H9 (cell line): ENCODE measurements around the gene ARHGAP8. TPM values are rescaled to one million over a fixed set of nuclear protein-coding genes. Genes with fewer than 3 reads are reported as not detected.

Experiments used
- DNase-seq: peaks from one replicate; pipeline ENCODE4 v3.0.0-alpha.2; 2017
- H2AFZ ChIP-seq: one replicate; pipeline ENCODE4 v1.6.1; 2013; ENCODE audit warnings: mild to moderate bottlenecking, low read length, control low read depth, moderate library complexity
- H2AK5ac ChIP-seq: 2 replicates; pipeline ENCODE4 v1.6.1; 2013; ENCODE audit warnings: low read length, control low read depth, mixed read lengths; ENCODE audit not compliant: insufficient read length
- H2BK120ac ChIP-seq: one replicate; pipeline ENCODE4 v1.6.1; 2013; ENCODE audit warnings: low read depth, mild to moderate bottlenecking, low read length, control low read depth, inconsistent platforms; ENCODE audit not compliant: poor library complexity, severe bottlenecking
- H2BK12ac ChIP-seq: 2 replicates; pipeline ENCODE4 v1.6.1; 2013; ENCODE audit warnings: low read length, control low read depth, mixed read lengths, low read depth; ENCODE audit not compliant: insufficient read length
- H2BK15ac ChIP-seq: 2 replicates; pipeline ENCODE4 v1.6.1; 2013; ENCODE audit warnings: low read depth, low read length, control low read depth
- H2BK20ac ChIP-seq: one replicate; pipeline ENCODE4 v1.6.1; 2013; ENCODE audit warnings: low read depth, mild to moderate bottlenecking, low read length, control low read depth, inconsistent platforms; ENCODE audit not compliant: poor library complexity, severe bottlenecking
- H2BK5ac ChIP-seq: 2 replicates; pipeline ENCODE4 v1.6.1; 2013; ENCODE audit warnings: low read length, control low read depth, mixed read lengths; ENCODE audit not compliant: insufficient read length
- H3K14ac ChIP-seq: 2 replicates; pipeline ENCODE4 v1.6.1; 2013; ENCODE audit warnings: low read length, control low read depth; ENCODE audit not compliant: insufficient read depth
- H3K18ac ChIP-seq: 2 replicates; pipeline ENCODE4 v1.6.1; 2013; ENCODE audit warnings: low read depth, mild to moderate bottlenecking, mixed read lengths, low read length, control low read depth; ENCODE audit not compliant: insufficient read length
- H3K23ac ChIP-seq: 2 replicates; pipeline ENCODE4 v1.6.1; 2013; ENCODE audit warnings: low read length, control low read depth, mixed read lengths, low read depth; ENCODE audit not compliant: insufficient read length
- H3K23me2 ChIP-seq: 2 replicates; pipeline ENCODE4 v1.6.1; 2013; ENCODE audit warnings: low read depth, mild to moderate bottlenecking, mixed read lengths, low read length, control low read depth; ENCODE audit not compliant: insufficient read length, poor library complexity, severe bottlenecking
- H3K27ac ChIP-seq: 2 replicates; pipeline ENCODE4 v1.5.1; 2013; ENCODE audit warnings: low read length, control low read depth, mixed read lengths, low read depth; ENCODE audit not compliant: insufficient read length
- H3K27me3 ChIP-seq: 2 replicates; pipeline ENCODE4 v1.6.1; 2013; ENCODE audit warnings: low read length, control low read depth, inconsistent platforms; ENCODE audit not compliant: insufficient read depth
- H3K4ac ChIP-seq: 2 replicates; pipeline ENCODE4 v1.6.1; 2013; ENCODE audit warnings: low read depth, mild to moderate bottlenecking, control low read depth, inconsistent platforms, low read length, moderate library complexity
- H3K4me1 ChIP-seq: 2 replicates; pipeline ENCODE4 v1.6.1; 2013; ENCODE audit warnings: low read length, control low read depth, inconsistent platforms; ENCODE audit not compliant: insufficient read depth
- H3K4me2 ChIP-seq: 2 replicates; pipeline ENCODE4 v1.6.1; 2013; ENCODE audit warnings: low read length, control low read depth, mixed read lengths; ENCODE audit not compliant: insufficient read length, insufficient read depth
- H3K56ac ChIP-seq: 2 replicates; pipeline ENCODE4 v1.6.1; 2013; ENCODE audit warnings: low read depth, mild to moderate bottlenecking, mixed read lengths, low read length, control low read depth; ENCODE audit not compliant: insufficient read length
- H3K79me1 ChIP-seq: 2 replicates; pipeline ENCODE4 v1.6.1; 2013; ENCODE audit warnings: low read depth, mild to moderate bottlenecking, moderate library complexity, low read length, control low read depth, inconsistent platforms; ENCODE audit not compliant: insufficient read depth, poor library complexity, severe bottlenecking
- H3K79me2 ChIP-seq: 2 replicates; pipeline ENCODE4 v1.6.1; 2013; ENCODE audit warnings: low read length, control low read depth, inconsistent platforms; ENCODE audit not compliant: insufficient read depth
- H3K9ac ChIP-seq: 2 replicates; pipeline ENCODE4 v1.6.1; 2013; ENCODE audit warnings: low read length, control low read depth, mixed read lengths; ENCODE audit not compliant: insufficient read length; ENCODE audit errors: extremely low read depth
- H3K9me3 ChIP-seq: one replicate; pipeline ENCODE4 v1.6.1; 2013; ENCODE audit warnings: low read depth, low read length, inconsistent platforms; ENCODE audit not compliant: control insufficient read depth
- H3T11ph ChIP-seq: one replicate; pipeline ENCODE4 v1.6.1; 2013; ENCODE audit warnings: mild to moderate bottlenecking, low read length, control low read depth, inconsistent platforms
- H4K20me1 ChIP-seq: one replicate; pipeline ENCODE4 v1.6.1; 2013; ENCODE audit not compliant: control insufficient read depth, insufficient read length, insufficient read depth
- H4K5ac ChIP-seq: 2 replicates; pipeline ENCODE4 v1.6.1; 2013; ENCODE audit warnings: low read depth, mild to moderate bottlenecking, mixed read lengths, low read length, control low read depth; ENCODE audit not compliant: insufficient read length
- H4K8ac ChIP-seq: replicated peaks from 2 replicates; pipeline ENCODE4 v1.6.1; 2013; ENCODE audit warnings: low read length, control low read depth, mixed read lengths, low read depth; ENCODE audit not compliant: insufficient read length
- H4K91ac ChIP-seq: 2 replicates; pipeline ENCODE4 v1.6.1; 2013; ENCODE audit warnings: low read depth, mild to moderate bottlenecking, moderate library complexity, mixed read lengths, low read length, control low read depth; ENCODE audit not compliant: insufficient read length
- H3K27ac Mint-ChIP-seq, 3 experiments: 2 replicates in 2 of 3; 3 replicates in 1 of 3; pipeline ENCODE4 v1.8.0; 2020 to 2021; ENCODE audit warnings: mixed read lengths in 3 of 3, mild to moderate bottlenecking in 1 of 3, moderate library complexity in 1 of 3
- H3K27me3 Mint-ChIP-seq: 2 replicates; pipeline ENCODE4 v1.8.0; 2021; ENCODE audit warnings: low read depth, mild to moderate bottlenecking, moderate library complexity, mixed read lengths
- H3K36me3 Mint-ChIP-seq, 3 experiments: 2 replicates in 2 of 3; 3 replicates in 1 of 3; pipeline ENCODE4 v1.8.0; 2020 to 2021; ENCODE audit warnings: low read depth in 3 of 3, mixed read lengths in 3 of 3; ENCODE audit not compliant: insufficient read depth in 1 of 3
- H3K4me1 Mint-ChIP-seq, 2 experiments: 2 replicates each; pipeline ENCODE4 v1.8.0; 2020; ENCODE audit warnings: mixed read lengths in 2 of 2
- H3K4me3 Mint-ChIP-seq, 2 experiments: 2 replicates in 1 of 2; 3 replicates in 1 of 2; pipeline ENCODE4 v1.8.0; 2020 to 2021; ENCODE audit warnings: mild to moderate bottlenecking in 2 of 2, mixed read lengths in 2 of 2, moderate library complexity in 1 of 2
- H3K9me3 Mint-ChIP-seq, 2 experiments: 2 replicates in 1 of 2; 3 replicates in 1 of 2; pipeline ENCODE4 v1.8.0; 2020; ENCODE audit warnings: mild to moderate bottlenecking in 2 of 2, mixed read lengths in 2 of 2, moderate library complexity in 1 of 2
- CTCF ChIP-seq: fragments of 200-600 bp; sonication (generic); conservative IDR thresholded peaks from 3 replicates; pipeline ENCODE4 v1.8.0; 2021; ENCODE audit warnings: antibody characterized with exemption, mild to moderate bottlenecking
- WGBS: extraction: QIAGEN DNeasy Blood & Tissue Kit; methylation state at CpG from one replicate; pipeline ENCODE4 v1.1.7; 2013; ENCODE audit warnings: missing lambda C conversion rate, low lambda C conversion rate, mixed read lengths; ENCODE audit not compliant: insufficient read length; ENCODE audit errors: extremely low coverage; 5-methylcytosine and 5-hydroxymethylcytosine counted together
- total RNA-seq: library from RNA; stranded (reverse); gene quantifications from 2 replicates; pipeline ENCODE4 v1.2.1, GENCODE V29; 2021

Gene ARHGAP8
- total RNA-seq, 1 experiment from 2014 or later: 35.4 TPM

- H4K8ac ChIP-seq: no peak overlapping the region
- no peak overlapping the region for H3K27ac ChIP-seq
- DNase-seq: no peak
- no peak overlapping the region for H3K4ac ChIP-seq
- H4K5ac ChIP-seq: no peak overlapping the region
- Mint-ChIP-seq H3K4me3 (no peak overlapping the region), H3K27ac (no peak overlapping the region), H3K36me3 (no peaks in the 10 kb centered on the region), H3K27me3 (no peaks in the 10 kb centered on the region), H3K9me3 (no peaks in the 10 kb centered on the region), H3K4me1 (peaks cover 13 to 17% of the 10 kb centered on the region in 2 experiments)
- no peak overlapping the region for H3T11ph ChIP-seq
- H3K14ac ChIP-seq: no peak overlapping the region
- peaks cover 2% of the 10 kb centered on the region; the same call in 1 of the 2 replicates for H3K4me1 ChIP-seq
- H2BK5ac ChIP-seq: no peak overlapping the region
- H2AFZ ChIP-seq: no peak overlapping the region
- H2BK20ac ChIP-seq: no peak overlapping the region
- no peak overlapping the region for H2BK15ac ChIP-seq
- H3K23ac ChIP-seq: no peak overlapping the region
- H3K27me3 ChIP-seq: no peaks in the 10 kb centered on the region
- no peaks in the 10 kb centered on the region for H3K79me2 ChIP-seq
- H4K20me1 ChIP-seq: no peaks in the 10 kb centered on the region
- H3K9me3 ChIP-seq: no peaks in the 10 kb centered on the region
- no peaks in the 10 kb centered on the region for H3K79me1 ChIP-seq
- no peak overlapping the region for H4K91ac ChIP-seq
- no peak overlapping the region for H3K18ac ChIP-seq
- H3K56ac ChIP-seq: no peak overlapping the region
- H3K9ac ChIP-seq: no peak overlapping the region
- no peak overlapping the region for H2BK12ac ChIP-seq
- no peak overlapping the region for H3K4me2 ChIP-seq
- no peak overlapping the region for H2AK5ac ChIP-seq
- no peaks in the 10 kb centered on the region for H3K23me2 ChIP-seq
- no peak for TF ChIP-seq CTCF
- H2BK120ac ChIP-seq: no peak overlapping the region
- no CpG with 5 or more reads among the region's 3 CpGs for WGBS
Observed at GRCh38 chr22:44718418-44718817, 34.0 kb upstream of the ARHGAP8 start.
